HUES48 (cell line): Measurements from ENCODE around the gene EXOC4.

ENCODE experiments used
- H3K27ac ChIP-seq: one replicate; pipeline ENCODE4 v1.7.0; 2013; ENCODE audit warnings: low read depth, low read length, inconsistent platforms
- H3K27me3 ChIP-seq: 2 replicates; pipeline ENCODE4 v1.6.1; 2013; ENCODE audit warnings: mild to moderate bottlenecking, low read length; ENCODE audit not compliant: control insufficient read depth, insufficient read depth
- H3K36me3 ChIP-seq: 2 replicates; pipeline ENCODE4 v1.6.1; 2013; ENCODE audit warnings: low read length; ENCODE audit not compliant: control insufficient read depth, insufficient read depth
- H3K4me1 ChIP-seq: 2 replicates; pipeline ENCODE4 v1.6.1; 2013; ENCODE audit warnings: mild to moderate bottlenecking, low read length; ENCODE audit not compliant: control insufficient read depth, insufficient read depth
- H3K4me3 ChIP-seq: 2 replicates; pipeline ENCODE4 v1.5.1; 2013; ENCODE audit warnings: mild to moderate bottlenecking, low read depth, low read length
- H3K9ac ChIP-seq: 2 replicates; pipeline ENCODE4 v1.6.1; 2013; ENCODE audit warnings: mild to moderate bottlenecking, low read depth, low read length, moderate library complexity
- H3K9me3 ChIP-seq: 2 replicates; pipeline ENCODE4 v1.6.1; 2013; ENCODE audit warnings: low read length; ENCODE audit not compliant: control insufficient read depth, insufficient read depth

The EXOC4 gene

GRCh38 chr7:133511708-133512107, 258.8 kb downstream of the EXOC4 start:
- Histone ChIP-seq H3K36me3 (no peaks in the 10 kb centered on the region), H3K27me3 (no peaks in the 10 kb centered on the region), H3K27ac (no peak overlapping the region), H3K4me1 (peaks cover 10% of the 10 kb centered on the region), H3K9me3 (no peaks in the 10 kb centered on the region), H3K4me3 (no peak overlapping the region), H3K9ac (no peak overlapping the region)

GRCh38 chr7:133512560-133512959, 259.7 kb downstream of the EXOC4 start:
- no peak overlapping the region for H3K9ac ChIP-seq
- H3K27me3 ChIP-seq, result no peaks in the 10 kb centered on the region
- no peak overlapping the region for H3K27ac ChIP-seq
- no peaks in the 10 kb centered on the region for H3K9me3 ChIP-seq
- no peak overlapping the region for H3K4me3 ChIP-seq
- no peaks in the 10 kb centered on the region for H3K36me3 ChIP-seq
- peaks cover 10% of the 10 kb centered on the region for H3K4me1 ChIP-seq

GRCh38 chr7:133513608-133514007, 260.7 kb downstream of the EXOC4 start:
- H3K9me3 ChIP-seq, result no peaks in the 10 kb centered on the region
- H3K36me3 ChIP-seq, result no peaks in the 10 kb centered on the region
- H3K4me1 ChIP-seq, result peaks cover 3% of the 10 kb centered on the region
- H3K4me3 ChIP-seq, result no peak overlapping the region
- no peak overlapping the region for H3K9ac ChIP-seq
- no peaks in the 10 kb centered on the region for H3K27me3 ChIP-seq
- H3K27ac ChIP-seq, result no peak overlapping the region

GRCh38 chr7:133514551-133514950, 261.7 kb downstream of the EXOC4 start:
- Histone ChIP-seq H3K4me3 (no peak overlapping the region), H3K27me3 (no peaks in the 10 kb centered on the region), H3K9ac (no peak overlapping the region), H3K27ac (no peak overlapping the region), H3K36me3 (no peaks in the 10 kb centered on the region), H3K4me1 (no peaks in the 10 kb centered on the region), H3K9me3 (no peaks in the 10 kb centered on the region)

GRCh38 chr7:133517766-133518165, 264.9 kb downstream of the EXOC4 start:
- no peak overlapping the region for H3K4me3 ChIP-seq

GRCh38 chr7:133518718-133519117, 265.8 kb downstream of the EXOC4 start:
- no peaks in the 10 kb centered on the region for H3K4me1 ChIP-seq

More at GRCh38 chr7:133517766-133518165, 264.9 kb downstream of the EXOC4 start:
- Histone ChIP-seq H3K9me3 (no peaks in the 10 kb centered on the region), H3K4me1 (no peaks in the 10 kb centered on the region), H3K36me3 (no peaks in the 10 kb centered on the region), H3K27me3 (no peaks in the 10 kb centered on the region), H3K27ac (no peak overlapping the region), H3K9ac (no peak overlapping the region)

GRCh38 chr7:133520248-133520647, 267.4 kb downstream of the EXOC4 start:
- H3K36me3 ChIP-seq, result no peaks in the 10 kb centered on the region
- H3K9me3 ChIP-seq, result no peaks in the 10 kb centered on the region
- no peak overlapping the region for H3K9ac ChIP-seq
- H3K27ac ChIP-seq, result no peak overlapping the region
- no peaks in the 10 kb centered on the region for H3K27me3 ChIP-seq
- H3K4me3 ChIP-seq, result no peak overlapping the region
- no peaks in the 10 kb centered on the region for H3K4me1 ChIP-seq

More at GRCh38 chr7:133518718-133519117, 265.8 kb downstream of the EXOC4 start:
- no peak overlapping the region for H3K4me3 ChIP-seq
- no peak overlapping the region for H3K9ac ChIP-seq
- H3K36me3 ChIP-seq, result no peaks in the 10 kb centered on the region
- H3K27me3 ChIP-seq, result no peaks in the 10 kb centered on the region
- H3K9me3 ChIP-seq, result no peaks in the 10 kb centered on the region
- no peak overlapping the region for H3K27ac ChIP-seq

GRCh38 chr7:133522501-133522900, 269.6 kb downstream of the EXOC4 start:
- H3K27ac ChIP-seq, result no peak overlapping the region
- no peaks in the 10 kb centered on the region for H3K36me3 ChIP-seq
- no peak overlapping the region for H3K9ac ChIP-seq
- H3K9me3 ChIP-seq, result no peaks in the 10 kb centered on the region
- no peaks in the 10 kb centered on the region for H3K27me3 ChIP-seq
- no peak overlapping the region for H3K4me3 ChIP-seq
- H3K4me1 ChIP-seq, result no peaks in the 10 kb centered on the region

- no peak overlapping the region for H3K9ac ChIP-seq
- no peak overlapping the region for H3K4me3 ChIP-seq
- no peaks in the 10 kb centered on the region for H3K36me3 ChIP-seq
- H3K27ac ChIP-seq, result no peak overlapping the region
- H3K4me1 ChIP-seq, result peaks cover 11% of the 10 kb centered on the region; the same call in 1 of the 2 replicates
- no peaks in the 10 kb centered on the region for H3K9me3 ChIP-seq
- no peaks in the 10 kb centered on the region for H3K27me3 ChIP-seq
These were observed 275.9 kb downstream of the EXOC4 start for GRCh38 chr7:133528796-133529195.

GRCh38 chr7:133529861-133530260, 277.0 kb downstream of the EXOC4 start:
- Histone ChIP-seq H3K9ac (no peak overlapping the region), H3K36me3 (no peaks in the 10 kb centered on the region), H3K27ac (no peak overlapping the region), H3K27me3 (no peaks in the 10 kb centered on the region), H3K9me3 (no peaks in the 10 kb centered on the region), H3K4me3 (no peak overlapping the region), H3K4me1 (peaks cover 15% of the 10 kb centered on the region; the same call in 1 of the 2 replicates)

GRCh38 chr7:133530682-133531081, 277.8 kb downstream of the EXOC4 start:
- Histone ChIP-seq H3K36me3 (no peaks in the 10 kb centered on the region), H3K27me3 (no peaks in the 10 kb centered on the region), H3K9me3 (no peaks in the 10 kb centered on the region), H3K4me3 (no peak overlapping the region), H3K4me1 (peaks cover 19% of the 10 kb centered on the region; the same call in 1 of the 2 replicates), H3K9ac (no peak overlapping the region), H3K27ac (no peak overlapping the region)

- H3K27ac ChIP-seq, result no peak overlapping the region
- no peaks in the 10 kb centered on the region for H3K9me3 ChIP-seq
- no peaks in the 10 kb centered on the region for H3K27me3 ChIP-seq
- H3K9ac ChIP-seq, result no peak overlapping the region
- H3K36me3 ChIP-seq, result no peaks in the 10 kb centered on the region
- H3K4me3 ChIP-seq, result no peak overlapping the region
- H3K4me1 ChIP-seq, result peaks cover 20% of the 10 kb centered on the region
These were observed 281.9 kb downstream of the EXOC4 start for GRCh38 chr7:133534816-133535215.
